ENCODE measurements around the gene CD38. TPM values are rescaled to one million over a fixed set of nuclear protein-coding genes. Genes with fewer than 3 reads are reported as not detected.

Gene CD38
- total RNA-seq, 1 experiment from 2014 or later = 0.07 TPM

DNA sequence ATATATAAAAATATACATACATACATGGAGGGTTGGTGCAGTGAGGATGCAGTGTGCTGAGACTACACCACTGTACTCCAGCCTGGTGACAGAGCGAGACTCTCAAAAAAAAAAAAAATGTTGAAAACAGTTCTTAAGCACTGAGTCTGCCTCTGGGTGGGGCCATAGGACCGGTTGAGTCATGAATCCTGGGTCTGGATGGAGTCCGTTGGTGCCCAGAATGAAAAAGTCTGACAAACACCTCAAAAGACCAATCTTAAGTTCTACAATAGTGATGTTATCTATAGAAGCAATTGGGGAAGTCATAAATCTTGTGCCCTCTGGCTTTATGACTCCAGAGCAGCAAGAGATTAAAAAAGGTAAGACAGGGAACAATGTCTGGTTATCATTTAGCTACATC is 90.0 kb downstream of the CD38 start:
- Histone ChIP-seq H2BK120ac (ENCODE audit: low read depth, low read length, poor library complexity, severe bottlenecking) (no peak overlapping the region), H2BK12ac (ENCODE audit: insufficient read length, low read depth, low read length) (no peak overlapping the region), H2BK20ac (ENCODE audit: low read depth, low read length, poor library complexity, severe bottlenecking) (no peak overlapping the region), H4K91ac (ENCODE audit: insufficient read length, low read depth, low read length) (no peak overlapping the region), H3K79me1 (ENCODE audit: insufficient read depth, low read depth, low read length, poor library complexity, severe bottlenecking) (no peaks in the 10 kb centered on the region), H4K8ac (replicated peaks; ENCODE audit: insufficient read length, low read depth, low read length) (no peak overlapping the region), H4K5ac (ENCODE audit: insufficient read length, low read depth, low read length) (no peak overlapping the region), H2BK15ac (ENCODE audit: low read depth, low read length) (no peak overlapping the region), H3K27me3 (ENCODE audit: insufficient read depth, low read length) (no peaks in the 10 kb centered on the region), H3K23me2 (ENCODE audit: insufficient read length, low read depth, low read length, poor library complexity, severe bottlenecking) (no peaks in the 10 kb centered on the region), H3K18ac (ENCODE audit: insufficient read length, low read depth, low read length) (no peak overlapping the region), H2AFZ (ENCODE audit: low read length) (no peak overlapping the region), H3K79me2 (ENCODE audit: insufficient read depth, low read length) (no peaks in the 10 kb centered on the region), H3T11ph (ENCODE audit: low read length) (no peak overlapping the region), H3K27ac (ENCODE audit: insufficient read length, low read depth, low read length) (no peak overlapping the region), H3K4me2 (ENCODE audit: insufficient read depth, insufficient read length, low read length) (no peak overlapping the region), H2BK5ac (ENCODE audit: insufficient read length, low read length) (no peak overlapping the region), H3K4me1 (ENCODE audit: insufficient read depth, low read length) (no peaks in the 10 kb centered on the region), H3K23ac (ENCODE audit: insufficient read length, low read depth, low read length) (no peak overlapping the region), H3K14ac (ENCODE audit: insufficient read depth, low read length) (no peak overlapping the region), H3K9me3 (ENCODE audit: control insufficient read depth, low read depth, low read length) (no peaks in the 10 kb centered on the region), H2AK5ac (ENCODE audit: insufficient read length, low read length) (no peak overlapping the region), H4K20me1 (ENCODE audit: control insufficient read depth, insufficient read depth, insufficient read length) (no peaks in the 10 kb centered on the region), H3K56ac (ENCODE audit: insufficient read length, low read depth, low read length) (no peak overlapping the region), H3K9ac (ENCODE audit: extremely low read depth, insufficient read length, low read length) (no peak overlapping the region), H3K4ac (ENCODE audit: low read depth, low read length) (no peak overlapping the region)
- Mint-ChIP-seq H3K27ac (no peak overlapping the region), H3K36me3 (ENCODE audit: insufficient read depth in 1 of 3, low read depth in 3 of 3) (peaks cover 0 to 1% (median 0%) of the 10 kb centered on the region in 3 experiments; a peak in 3 of 7 replicates), H3K4me3 (no peak overlapping the region), H3K27me3 (ENCODE audit: low read depth) (no peaks in the 10 kb centered on the region; the same call in 1 of the 2 replicates), H3K4me1 (no peaks in the 10 kb centered on the region), H3K9me3 (peaks cover 0 to 3% of the 10 kb centered on the region in 2 experiments; a peak in 2 of 5 replicates)
- TF ChIP-seq, protein P1, sequence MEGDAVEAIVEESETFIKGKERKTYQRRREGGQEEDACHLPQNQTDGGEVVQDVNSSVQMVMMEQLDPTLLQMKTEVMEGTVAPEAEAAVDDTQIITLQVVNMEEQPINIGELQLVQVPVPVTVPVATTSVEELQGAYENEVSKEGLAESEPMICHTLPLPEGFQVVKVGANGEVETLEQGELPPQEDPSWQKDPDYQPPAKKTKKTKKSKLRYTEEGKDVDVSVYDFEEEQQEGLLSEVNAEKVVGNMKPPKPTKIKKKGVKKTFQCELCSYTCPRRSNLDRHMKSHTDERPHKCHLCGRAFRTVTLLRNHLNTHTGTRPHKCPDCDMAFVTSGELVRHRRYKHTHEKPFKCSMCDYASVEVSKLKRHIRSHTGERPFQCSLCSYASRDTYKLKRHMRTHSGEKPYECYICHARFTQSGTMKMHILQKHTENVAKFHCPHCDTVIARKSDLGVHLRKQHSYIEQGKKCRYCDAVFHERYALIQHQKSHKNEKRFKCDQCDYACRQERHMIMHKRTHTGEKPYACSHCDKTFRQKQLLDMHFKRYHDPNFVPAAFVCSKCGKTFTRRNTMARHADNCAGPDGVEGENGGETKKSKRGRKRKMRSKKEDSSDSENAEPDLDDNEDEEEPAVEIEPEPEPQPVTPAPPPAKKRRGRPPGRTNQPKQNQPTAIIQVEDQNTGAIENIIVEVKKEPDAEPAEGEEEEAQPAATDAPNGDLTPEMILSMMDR (conservative IDR thresholded peaks at IDR 0.05) = peak; percentile 29; the same call in 1 of the 3 replicates
- WGBS (ENCODE audit: extremely low coverage, insufficient read length, low lambda C conversion rate) = no CpG with 5 or more reads among the region's 3 CpGs
- DNase-seq = no peak

Data from H9 (cell line).